HUDEP-2 (cell line): Measurements from ENCODE around the gene FASN.

Source experiments
- DNase-seq, 76 experiments: peaks; one replicate each; lab custom pipeline; 2025; ENCODE audit not compliant: unreplicated experiment in 76 of 76; lab: John Stamatoyannopoulos, UW

Gene FASN

DNA sequence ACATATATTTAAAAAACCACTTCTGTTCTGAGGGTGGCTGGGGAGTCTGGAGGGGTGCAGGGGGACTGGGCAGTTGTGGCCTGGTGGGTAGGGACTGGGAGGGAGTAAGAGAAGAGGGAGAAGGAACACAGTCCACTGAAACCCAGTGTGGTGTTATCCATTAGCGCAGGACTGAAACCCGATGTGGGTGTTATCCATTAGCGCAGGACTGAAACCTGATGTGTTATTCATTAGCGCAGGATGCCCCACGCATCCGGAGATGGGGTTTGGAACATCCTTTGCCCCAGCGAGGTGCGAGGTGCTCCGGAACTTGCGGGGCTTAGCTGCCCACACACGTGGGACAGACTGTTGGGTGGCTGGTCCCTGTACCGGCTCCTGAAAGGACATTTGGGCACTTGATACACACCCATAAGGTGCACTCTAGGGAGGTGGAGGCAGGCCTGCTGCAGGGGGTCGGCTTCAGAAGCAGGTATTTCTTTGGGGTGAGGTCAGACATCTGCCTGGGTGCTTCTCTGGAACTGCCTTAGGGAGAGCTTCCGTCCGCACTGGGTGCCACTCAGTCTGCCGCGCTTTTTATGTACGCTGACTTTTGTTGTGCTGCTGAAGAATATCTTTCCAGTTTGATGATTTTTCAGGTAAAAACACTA is 20.3 kb upstream of the FASN start:
- DNase-seq: no peak

- DNase-seq: no peak
Measured at GRCh38 chr17:82117139-82118090, 19.4 kb upstream of the FASN start.

- no peak for DNase-seq
Measured at GRCh38 chr17:82116246-82116645, 18.2 kb upstream of the FASN start.

DNA sequence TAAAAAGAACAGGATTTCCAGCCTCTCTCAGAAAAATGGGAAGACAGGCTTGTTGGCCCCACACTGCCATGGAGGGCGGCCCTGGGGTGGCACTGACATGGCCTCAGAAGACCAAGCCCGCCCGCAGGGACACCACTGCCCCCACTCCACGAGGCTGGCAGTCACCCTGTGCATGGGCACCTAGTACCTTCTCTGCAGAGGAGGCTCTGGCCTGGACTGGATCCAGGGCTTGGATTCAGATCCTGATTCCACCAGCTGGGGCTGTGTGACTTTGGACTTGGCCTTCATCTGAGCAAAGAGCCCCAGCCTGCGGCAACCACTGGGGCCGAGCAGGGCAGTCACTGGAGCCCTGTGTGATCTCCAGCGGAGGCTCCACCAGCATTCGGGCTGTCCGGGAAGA is 16.8 kb upstream of the FASN start:
- no peak for DNase-seq

GRCh38 chr17:82114447-82114846 is 16.4 kb upstream of the FASN start:
- no peak for DNase-seq

DNA sequence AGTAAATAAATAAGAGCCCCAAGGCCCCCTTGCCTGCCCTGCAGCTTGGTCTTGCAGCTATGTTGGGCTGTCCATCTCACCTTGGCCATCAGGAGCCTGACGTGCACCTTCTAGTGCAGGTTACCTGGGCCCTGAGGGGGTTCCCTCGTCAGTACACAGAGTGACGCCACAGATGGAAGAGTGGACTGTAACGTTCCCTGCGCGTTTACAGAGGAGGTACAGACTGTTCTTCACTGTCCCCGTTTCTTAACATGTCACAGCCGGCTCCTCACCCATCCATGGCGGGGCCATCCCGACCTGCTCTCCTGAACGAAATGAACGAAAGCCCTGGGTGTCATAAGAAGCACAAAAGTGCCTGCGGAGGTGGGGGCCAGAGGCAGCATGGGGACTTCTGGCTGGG is 15.9 kb upstream of the FASN start:
- no peak for DNase-seq

GRCh38 chr17:82113422-82113821 is 15.4 kb upstream of the FASN start:
- no peak for DNase-seq

DNA sequence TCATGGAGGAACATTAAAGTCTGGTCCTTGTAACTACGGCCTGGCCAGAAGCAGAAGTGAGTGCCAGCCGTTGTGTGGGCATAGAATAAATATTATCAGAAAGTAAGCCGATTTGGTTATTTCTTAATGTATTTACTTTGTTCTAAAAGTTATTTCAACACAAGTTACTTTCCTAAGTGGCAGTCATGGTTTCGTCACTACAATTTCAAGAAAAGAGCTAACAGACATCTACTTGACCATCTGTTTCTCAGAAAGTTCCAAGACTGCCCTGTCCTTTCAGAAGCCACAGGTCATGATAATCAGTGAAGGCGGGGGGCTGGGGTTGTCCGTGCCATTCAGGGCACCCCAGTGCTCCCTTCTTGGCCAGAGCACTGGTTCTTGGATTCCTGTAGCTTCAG is 14.9 kb upstream of the FASN start:
- DNase-seq: no peak

DNA sequence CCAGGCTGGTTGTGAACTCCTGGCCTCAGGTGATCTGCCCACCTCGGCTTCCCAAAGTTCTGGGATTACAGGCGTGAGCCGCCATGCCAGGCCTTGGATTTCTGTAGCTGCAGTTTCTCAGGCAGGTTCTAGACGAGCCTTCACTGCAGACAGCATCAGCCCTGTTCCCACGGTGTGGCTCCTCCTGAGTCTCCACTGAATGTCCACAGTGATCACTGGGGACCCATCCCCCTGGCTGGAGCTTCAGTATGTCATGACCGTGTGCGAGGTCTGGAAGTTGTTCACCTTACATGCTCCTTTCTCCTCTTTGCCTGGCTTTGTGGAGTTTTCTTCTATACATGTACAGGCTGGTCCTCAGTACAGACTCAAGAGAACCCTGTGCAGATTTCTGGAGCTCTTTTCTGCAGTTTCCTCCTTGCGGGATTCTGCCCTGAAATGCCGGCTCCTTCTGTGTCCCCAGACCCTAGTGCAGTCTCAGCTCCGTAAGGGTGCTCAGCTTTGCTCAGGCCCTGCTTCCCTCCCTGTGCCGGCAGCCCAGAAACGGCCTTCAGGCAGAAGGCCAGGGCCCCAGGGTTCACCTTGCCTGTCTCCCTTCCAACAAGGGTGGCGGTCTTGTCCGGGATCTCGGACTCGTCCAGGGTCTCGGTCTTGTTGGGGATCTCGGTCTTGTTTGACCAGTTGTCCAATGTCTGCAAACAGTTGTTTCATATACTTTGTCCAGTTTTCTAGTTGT is 14.3 kb upstream of the FASN start:
- DNase-seq: no peak

DNA sequence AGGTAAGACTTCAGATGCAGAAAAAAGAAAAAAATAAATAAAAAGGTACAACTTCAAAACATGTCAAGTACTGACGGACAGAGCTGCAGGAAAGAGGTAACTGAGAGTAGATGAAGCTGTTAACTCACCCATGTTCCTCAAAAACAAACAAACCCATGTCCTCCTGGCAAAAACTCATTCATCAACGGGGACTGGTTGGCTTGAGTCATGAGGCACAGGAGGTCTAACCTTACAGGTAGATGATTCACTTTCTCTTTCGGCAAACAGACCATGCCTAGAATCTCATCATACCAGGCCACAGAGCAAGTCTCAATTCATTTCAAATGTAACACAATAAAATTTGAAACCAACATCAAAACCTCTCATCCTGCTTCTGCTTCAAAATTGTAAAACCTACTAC is 12.3 kb upstream of the FASN start:
- DNase-seq: no peak

DNA sequence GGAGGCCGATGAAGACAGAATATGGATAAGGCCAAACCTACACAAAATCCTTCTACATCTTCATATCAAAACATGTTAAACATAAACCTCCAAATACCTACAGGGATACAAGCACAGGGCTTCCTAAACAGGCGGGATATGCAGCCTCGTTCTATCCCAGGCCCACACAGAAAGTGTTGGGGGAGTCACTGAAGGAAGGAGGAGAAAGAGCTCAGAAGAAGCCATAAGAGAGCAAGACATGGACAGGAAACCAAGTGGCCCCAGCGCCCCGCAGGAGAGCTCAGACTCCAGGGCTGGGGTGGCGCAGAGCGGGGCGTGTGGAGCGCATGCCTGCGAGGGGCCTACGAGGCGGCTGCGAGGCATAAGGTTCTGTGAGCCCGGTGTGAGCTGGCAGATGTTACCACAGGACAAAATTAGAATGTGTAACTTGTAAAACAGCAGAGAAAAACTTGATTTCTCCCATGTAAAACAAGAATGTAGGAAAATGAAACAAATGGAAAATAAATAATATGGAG is 11.0 kb upstream of the FASN start:
- DNase-seq: no peak

DNA sequence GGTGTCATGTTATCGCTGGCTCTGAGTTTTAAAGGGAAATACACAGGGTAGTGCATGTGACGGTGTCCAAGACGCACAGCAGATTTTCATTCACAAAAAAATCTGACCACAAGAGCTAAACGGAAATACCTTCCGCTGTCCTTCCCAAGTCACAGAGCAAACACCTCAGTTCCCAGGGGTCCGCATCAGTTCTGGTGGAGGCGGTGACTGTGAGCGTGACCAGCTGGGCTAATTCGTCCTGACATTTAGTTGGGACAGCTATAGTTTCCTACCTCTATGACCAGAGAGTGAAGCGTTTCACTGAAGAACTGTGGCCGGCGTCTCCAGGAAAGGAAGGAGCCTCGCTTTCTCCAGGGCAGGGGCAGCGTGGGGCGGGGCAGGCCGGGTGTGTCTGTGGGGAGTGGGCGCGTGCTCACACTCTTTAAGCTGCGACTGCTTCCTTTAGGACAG is 10.5 kb upstream of the FASN start:
- no peak for DNase-seq

DNA sequence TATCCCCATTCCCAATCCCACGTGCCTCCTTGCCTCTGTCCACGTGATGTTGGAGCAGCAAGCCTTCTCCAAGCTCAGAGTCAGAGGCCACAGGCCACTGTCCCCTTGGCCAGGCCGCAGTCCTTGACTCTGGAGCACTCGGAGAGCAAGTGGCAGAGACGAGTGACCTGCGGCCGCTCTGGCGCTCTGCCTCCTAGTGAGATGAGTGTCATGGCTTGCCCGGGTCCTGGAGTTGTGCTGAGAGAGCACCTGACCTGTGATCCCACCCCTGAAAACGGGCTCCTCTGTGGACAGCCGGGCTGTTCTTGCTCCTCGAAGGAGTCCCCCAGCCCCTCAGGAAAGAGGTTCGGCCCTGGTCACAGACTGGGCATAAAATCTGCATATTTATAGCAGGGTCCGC is 10.0 kb upstream of the FASN start:
- DNase-seq: no peak

GRCh38 chr17:82107341-82107860 is 9.4 kb upstream of the FASN start:
- DNase-seq: peak in 9 of 76 experiments; percentile 5 to 31 (median 14)

DNA sequence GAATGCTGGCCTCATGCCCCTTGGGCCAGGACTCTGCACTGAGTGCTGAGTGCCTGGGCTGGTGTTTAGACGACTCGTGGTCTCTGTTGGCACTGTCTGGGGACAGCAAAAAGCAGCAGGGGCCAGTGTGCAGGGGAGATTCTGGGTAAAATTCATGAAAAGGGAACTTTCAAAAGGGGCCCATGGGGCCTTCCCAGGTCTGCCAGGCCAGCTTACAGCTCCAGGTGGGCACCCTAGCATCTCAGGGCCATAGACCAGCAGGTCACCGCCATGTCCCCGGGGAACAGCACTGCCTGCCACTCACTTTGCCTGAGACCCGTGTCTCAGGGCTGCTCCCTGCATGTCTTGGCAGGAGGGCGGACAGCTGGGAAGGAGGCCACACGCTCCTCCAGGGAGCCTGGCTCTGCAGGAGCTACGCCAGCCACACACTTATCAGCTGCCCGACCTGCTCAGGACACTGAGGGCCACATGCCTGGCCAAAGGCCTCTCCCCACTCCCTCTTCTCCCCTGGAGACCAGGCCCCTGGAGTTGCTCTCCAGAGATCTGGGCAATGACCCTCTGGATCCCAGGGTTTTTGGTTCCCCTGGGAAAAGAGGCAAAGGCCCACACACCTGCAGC is 8.8 kb upstream of the FASN start:
- peak in 2 of 76 experiments; percentile 13 to 55 for DNase-seq

DNA sequence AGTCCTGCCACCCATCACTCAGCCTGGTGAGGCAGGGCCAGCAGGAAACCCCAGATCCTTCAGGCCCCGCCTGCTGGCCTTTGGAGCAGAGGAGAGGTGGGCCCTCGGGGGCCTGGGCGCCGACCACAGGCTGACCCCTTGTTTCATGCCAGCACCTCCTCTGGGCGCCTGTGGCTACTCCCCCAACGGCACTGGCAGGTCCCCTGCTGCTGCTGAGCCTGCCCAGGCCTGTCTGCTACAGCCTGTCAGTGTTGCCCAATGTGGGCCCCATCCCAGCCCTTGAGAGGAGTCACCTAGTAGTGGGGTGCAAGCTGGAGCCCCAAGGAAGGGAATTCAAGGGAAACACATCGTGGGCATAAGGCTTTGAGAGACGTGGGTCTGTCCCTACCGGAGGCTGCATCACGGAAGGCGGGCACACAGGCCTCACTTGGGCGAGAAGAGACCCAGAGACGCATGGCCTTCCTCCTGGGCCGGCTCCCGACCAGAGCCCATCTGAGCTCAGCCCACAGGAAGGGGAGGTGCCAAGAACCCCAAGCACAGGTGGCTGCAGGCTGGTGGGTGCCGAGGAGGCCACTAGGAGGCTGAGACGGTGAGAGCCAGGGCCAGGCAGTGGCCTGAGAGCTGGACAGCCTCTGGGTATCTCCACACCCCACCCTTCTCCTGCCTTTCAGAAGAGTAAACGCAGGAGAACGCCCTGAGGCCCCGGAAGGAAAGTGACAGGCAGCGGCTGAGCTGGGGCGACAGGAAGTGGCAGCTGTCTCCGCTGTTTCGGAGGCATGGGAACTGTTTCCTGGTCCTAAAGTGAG is 8.0 kb upstream of the FASN start:
- DNase-seq: peak in 67 of 76 experiments; percentile 20 to 92 (median 56)

DNA sequence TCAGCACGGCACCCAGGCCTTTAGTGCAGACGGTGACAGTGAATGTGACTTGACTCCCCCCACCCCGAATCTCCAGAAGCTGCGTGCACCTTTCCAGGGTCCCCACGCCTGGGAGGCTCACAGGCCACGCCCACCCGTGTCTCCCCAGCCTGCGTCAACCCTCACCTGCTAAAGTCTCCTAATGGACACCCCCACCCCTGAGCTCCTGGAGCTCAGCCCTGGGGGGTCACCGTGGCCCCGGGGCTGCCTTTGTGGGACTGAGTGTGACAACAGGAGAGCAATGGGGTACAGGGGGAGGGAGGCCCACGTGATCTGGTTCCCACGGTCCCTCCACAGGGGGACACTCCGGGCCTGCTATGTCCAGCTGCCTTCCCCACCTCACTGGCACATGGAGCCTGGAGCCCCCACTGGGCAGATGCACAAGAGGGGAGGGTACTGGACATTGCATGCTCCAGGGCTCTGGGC is 7.4 kb upstream of the FASN start:
- DNase-seq: no peak

DNA sequence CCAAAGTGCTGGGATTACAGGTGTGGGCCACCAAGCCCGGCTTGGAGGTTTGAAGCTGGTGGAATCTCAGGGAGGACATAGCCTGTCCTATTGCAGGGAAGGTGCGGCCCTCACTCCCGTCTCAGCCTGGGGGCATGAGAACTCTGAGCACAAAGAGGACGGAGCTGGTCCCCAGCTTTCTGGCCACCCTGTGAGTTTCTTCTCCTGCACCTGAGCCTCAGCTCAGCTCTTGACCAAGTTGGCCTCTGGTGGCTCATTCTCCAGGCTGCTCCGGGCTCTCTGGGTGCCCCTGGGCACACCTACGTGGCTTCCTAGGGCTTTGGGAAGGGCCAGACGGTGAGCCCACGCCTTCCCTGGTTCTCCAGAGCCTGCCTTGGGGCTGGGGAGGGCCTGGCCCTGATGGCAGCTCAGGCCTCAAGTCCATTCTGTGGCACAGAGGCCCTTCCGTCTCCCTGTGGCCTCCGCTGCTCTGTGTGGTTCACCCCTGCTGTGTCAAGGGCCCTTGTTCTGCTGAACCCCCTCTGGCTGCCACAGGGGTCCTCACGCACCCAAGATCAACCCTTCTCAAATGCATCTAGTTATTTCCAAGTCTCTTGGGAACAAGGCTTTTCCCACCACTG is 6.9 kb upstream of the FASN start:
- no peak for DNase-seq
